ENCODE measurements around the gene TIFAB.

DNA sequence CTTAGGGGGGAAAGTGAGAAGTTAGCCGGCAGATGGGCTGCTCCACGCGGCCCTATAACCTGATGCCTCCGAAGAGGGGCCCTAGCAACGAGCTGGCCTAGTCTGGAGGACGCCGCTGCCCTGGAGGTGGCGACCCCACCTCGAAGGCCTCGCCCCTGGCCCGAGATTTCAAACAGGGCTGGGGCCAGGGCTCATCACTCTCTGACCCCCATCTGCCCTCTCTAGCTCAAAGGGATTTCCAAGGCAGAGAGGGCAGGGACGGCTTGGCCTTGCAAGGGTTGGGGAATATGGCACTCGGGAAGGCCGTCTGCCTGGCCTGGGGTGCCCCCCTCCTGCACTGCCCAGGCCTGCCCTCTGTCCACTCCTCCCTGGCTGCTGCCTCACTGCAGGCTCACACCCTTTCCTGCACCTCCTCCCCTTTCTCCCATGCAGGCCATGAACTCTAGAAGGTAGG lies 25.5 kb upstream of the TIFAB start:
- TF ChIP-seq POLR2A (IDR thresholded peaks at IDR 0.05), result no peak
- TF ChIP-seq, protein P1, sequence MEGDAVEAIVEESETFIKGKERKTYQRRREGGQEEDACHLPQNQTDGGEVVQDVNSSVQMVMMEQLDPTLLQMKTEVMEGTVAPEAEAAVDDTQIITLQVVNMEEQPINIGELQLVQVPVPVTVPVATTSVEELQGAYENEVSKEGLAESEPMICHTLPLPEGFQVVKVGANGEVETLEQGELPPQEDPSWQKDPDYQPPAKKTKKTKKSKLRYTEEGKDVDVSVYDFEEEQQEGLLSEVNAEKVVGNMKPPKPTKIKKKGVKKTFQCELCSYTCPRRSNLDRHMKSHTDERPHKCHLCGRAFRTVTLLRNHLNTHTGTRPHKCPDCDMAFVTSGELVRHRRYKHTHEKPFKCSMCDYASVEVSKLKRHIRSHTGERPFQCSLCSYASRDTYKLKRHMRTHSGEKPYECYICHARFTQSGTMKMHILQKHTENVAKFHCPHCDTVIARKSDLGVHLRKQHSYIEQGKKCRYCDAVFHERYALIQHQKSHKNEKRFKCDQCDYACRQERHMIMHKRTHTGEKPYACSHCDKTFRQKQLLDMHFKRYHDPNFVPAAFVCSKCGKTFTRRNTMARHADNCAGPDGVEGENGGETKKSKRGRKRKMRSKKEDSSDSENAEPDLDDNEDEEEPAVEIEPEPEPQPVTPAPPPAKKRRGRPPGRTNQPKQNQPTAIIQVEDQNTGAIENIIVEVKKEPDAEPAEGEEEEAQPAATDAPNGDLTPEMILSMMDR (IDR thresholded peaks at IDR 0.05), result no peak

Data from suprapubic skin (tissue), 3 donors.